WTC11 (cell line): ENCODE results near the gene BCAT1. TPM values are rescaled to one million over a fixed set of nuclear protein-coding genes. Genes with fewer than 3 reads are reported as not detected.

Source experiments
- ATAC-seq: fragments of 200-7000 bp; cut with Tn5 transposase; 2 replicates; pipeline ENCODE4 v1.10.0; 2021; ENCODE audit warnings: mild to moderate bottlenecking, moderate library complexity
- CTCF ChIA-PET: fragments of 300-600 bp; sonication (Branson Sonifier 250); formaldehyde crosslinking; loops from one replicate; lab custom pipeline; 2021; ENCODE audit warnings: antibody characterized with exemption; lab: Charles Lee
- POLR2A ChIA-PET: fragments of 350-600 bp; sonication (Branson Sonifier 250); formaldehyde crosslinking; loops from one replicate; lab custom pipeline; 2021; ENCODE audit warnings: antibody characterized with exemption; lab: Charles Lee
- DNase-seq: peaks from one replicate; pipeline ENCODE4 v3.0.0; 2021; ENCODE audit warnings: low spot score
- H3K27ac Mint-ChIP-seq: 2 replicates; pipeline ENCODE4 v1.8.0; 2021; ENCODE audit warnings: mixed read lengths
- H3K27me3 Mint-ChIP-seq: 2 replicates; pipeline ENCODE4 v1.8.0; 2021; ENCODE audit warnings: low read depth, mild to moderate bottlenecking, moderate library complexity, mixed read lengths
- H3K36me3 Mint-ChIP-seq: 2 replicates; pipeline ENCODE4 v1.8.0; 2021; ENCODE audit warnings: mixed read lengths
- H3K4me1 Mint-ChIP-seq: 2 replicates; pipeline ENCODE4 v1.8.0; 2022; ENCODE audit warnings: mixed read lengths
- H3K4me3 Mint-ChIP-seq: 2 replicates; pipeline ENCODE4 v1.8.0; 2021; ENCODE audit warnings: mild to moderate bottlenecking, moderate library complexity, mixed read lengths
- H3K9me3 Mint-ChIP-seq: 2 replicates; pipeline ENCODE4 v1.8.0; 2021; ENCODE audit warnings: mixed read lengths
- AR ChIP-seq: fragments of 250-450 bp; sonication (Bioruptor Pico); IDR thresholded peaks from 2 replicates; pipeline ENCODE4 v1.9.0; 2021; ENCODE audit warnings: mild to moderate bottlenecking
- ATF3 ChIP-seq: sonication (generic); formaldehyde crosslinking; conservative IDR thresholded peaks from 2 replicates; pipeline ENCODE4 v1.8.1; 2022; ENCODE audit warnings: mild to moderate bottlenecking, missing genetic modification reagents
- CBFB ChIP-seq: sonication (generic); formaldehyde crosslinking; IDR thresholded peaks from 2 replicates; pipeline ENCODE4 v1.8.1; 2022; ENCODE audit warnings: mild to moderate bottlenecking, low read depth, missing genetic modification reagents
- JUN ChIP-seq: sonication (generic); formaldehyde crosslinking; IDR thresholded peaks from 2 replicates; pipeline ENCODE4 v1.8.0; 2023; ENCODE audit warnings: mild to moderate bottlenecking, missing genetic modification reagents
- KAT7 ChIP-seq: sonication (generic); formaldehyde crosslinking; IDR thresholded peaks from 2 replicates; pipeline ENCODE4 v1.8.1; 2023; ENCODE audit warnings: missing genetic modification reagents, mild to moderate bottlenecking, borderline replicate concordance
- MAX ChIP-seq: sonication (generic); formaldehyde crosslinking; IDR thresholded peaks from 2 replicates; pipeline ENCODE4 v1.8.0; 2022; ENCODE audit warnings: mild to moderate bottlenecking, missing genetic modification reagents
- NFATC4 ChIP-seq: fragments of 250-450 bp; sonication (Bioruptor Pico); IDR thresholded peaks from 2 replicates; pipeline ENCODE4 v1.9.0; 2021; ENCODE audit warnings: mild to moderate bottlenecking
- NFYB ChIP-seq: sonication (generic); formaldehyde crosslinking; conservative IDR thresholded peaks from 2 replicates; pipeline ENCODE4 v1.8.0; 2022; ENCODE audit warnings: low read depth, missing genetic modification reagents
- NR3C1 ChIP-seq: sonication (generic); formaldehyde crosslinking; conservative IDR thresholded peaks from 2 replicates; pipeline ENCODE4 v1.8.1; 2023; ENCODE audit warnings: low read depth, mild to moderate bottlenecking, missing genetic modification reagents
- OVOL2 ChIP-seq: fragments of 250-450 bp; sonication (Bioruptor Pico); IDR thresholded peaks from 2 replicates; pipeline ENCODE4 v1.9.0; 2021; ENCODE audit warnings: mild to moderate bottlenecking, borderline replicate concordance
- PRRX2 ChIP-seq: fragments of 250-450 bp; sonication (Bioruptor Pico); IDR thresholded peaks from 2 replicates; pipeline ENCODE4 v1.8.0; 2021; ENCODE audit warnings: mild to moderate bottlenecking
- RORB ChIP-seq: fragments of 250-450 bp; sonication (Bioruptor Pico); IDR thresholded peaks from 2 replicates; pipeline ENCODE4 v1.9.0; 2021; ENCODE audit warnings: mild to moderate bottlenecking
- SP1 ChIP-seq: sonication (generic); formaldehyde crosslinking; conservative IDR thresholded peaks from 2 replicates; pipeline ENCODE4 v1.8.1; 2022; ENCODE audit warnings: missing genetic modification reagents
- TEAD1 ChIP-seq: sonication (generic); formaldehyde crosslinking; IDR thresholded peaks from 2 replicates; pipeline ENCODE4 v1.8.0; 2022; ENCODE audit warnings: mild to moderate bottlenecking, missing genetic modification reagents
- ZNF396 ChIP-seq: fragments of 250-450 bp; sonication (Bioruptor Pico); IDR thresholded peaks from 2 replicates; pipeline ENCODE4 v1.8.0; 2021; ENCODE audit warnings: mild to moderate bottlenecking, moderate library complexity, borderline replicate concordance
- ZNF416 ChIP-seq: fragments of 250-450 bp; sonication (Bioruptor Pico); IDR thresholded peaks from 2 replicates; pipeline ENCODE4 v1.9.0; 2021; ENCODE audit warnings: mild to moderate bottlenecking, inconsistent platforms
- ZNF671 ChIP-seq: fragments of 250-450 bp; sonication (Bioruptor Pico); IDR thresholded peaks from 2 replicates; pipeline ENCODE4 v1.8.0; 2021; ENCODE audit warnings: mild to moderate bottlenecking
- total RNA-seq: library from RNA; stranded (reverse); gene quantifications from 3 replicates; pipeline ENCODE4 v1.2.3, GENCODE V29; 2021
- TF ChIP-seq, protein P1 (sequence below): fragments of 200-600 bp; IDR thresholded peaks from 2 replicates; pipeline ENCODE4 v1.8.0; 2022; ENCODE audit warnings: antibody characterized with exemption
- TF ChIP-seq, protein P2 (sequence below): sonication (generic); formaldehyde crosslinking; IDR thresholded peaks from 2 replicates; pipeline ENCODE4 v1.8.1; 2023; ENCODE audit warnings: mild to moderate bottlenecking, missing genetic modification reagents, moderate library complexity
- TF ChIP-seq, protein P3 (sequence below): fragments of 250-450 bp; sonication (Bioruptor Pico); IDR thresholded peaks from 2 replicates; pipeline ENCODE4 v2.1.2; 2022; ENCODE audit warnings: mild to moderate bottlenecking, moderate library complexity
- TF ChIP-seq, protein P4 (sequence below): sonication (generic); formaldehyde crosslinking; IDR thresholded peaks from 2 replicates; pipeline ENCODE4 v1.8.0; 2023; ENCODE audit warnings: mild to moderate bottlenecking, missing genetic modification reagents
- TF ChIP-seq, protein P5 (sequence below): fragments of 250-450 bp; sonication (Bioruptor Pico); IDR thresholded peaks from 2 replicates; pipeline ENCODE4 v1.8.0; 2021; ENCODE audit warnings: mild to moderate bottlenecking

BCAT1 gene
- total RNA-seq, 1 experiment from 2014 or later: 267 TPM

- ChIA-PET CTCF (no interaction called here), POLR2A (no interaction called here)
- Mint-ChIP-seq H3K4me1 (no peaks in the 10 kb centered on the region), H3K4me3 (no peak overlapping the region), H3K27ac (no peak overlapping the region), H3K9me3 (peaks cover 11% of the 10 kb centered on the region), H3K36me3 (0 out of 2 replicates have a peak, but pooled peaks cover 4% of the 10 kb centered on the region), H3K27me3 (no peaks in the 10 kb centered on the region; the same call in 1 of the 2 replicates)
- no peak for DNase-seq
- TF ChIP-seq PRRX2 (CRISPR knock-in tag) (no peak), ZNF396 (CRISPR knock-in tag) (no peak), AR (no peak)
- TF ChIP-seq, protein P1, sequence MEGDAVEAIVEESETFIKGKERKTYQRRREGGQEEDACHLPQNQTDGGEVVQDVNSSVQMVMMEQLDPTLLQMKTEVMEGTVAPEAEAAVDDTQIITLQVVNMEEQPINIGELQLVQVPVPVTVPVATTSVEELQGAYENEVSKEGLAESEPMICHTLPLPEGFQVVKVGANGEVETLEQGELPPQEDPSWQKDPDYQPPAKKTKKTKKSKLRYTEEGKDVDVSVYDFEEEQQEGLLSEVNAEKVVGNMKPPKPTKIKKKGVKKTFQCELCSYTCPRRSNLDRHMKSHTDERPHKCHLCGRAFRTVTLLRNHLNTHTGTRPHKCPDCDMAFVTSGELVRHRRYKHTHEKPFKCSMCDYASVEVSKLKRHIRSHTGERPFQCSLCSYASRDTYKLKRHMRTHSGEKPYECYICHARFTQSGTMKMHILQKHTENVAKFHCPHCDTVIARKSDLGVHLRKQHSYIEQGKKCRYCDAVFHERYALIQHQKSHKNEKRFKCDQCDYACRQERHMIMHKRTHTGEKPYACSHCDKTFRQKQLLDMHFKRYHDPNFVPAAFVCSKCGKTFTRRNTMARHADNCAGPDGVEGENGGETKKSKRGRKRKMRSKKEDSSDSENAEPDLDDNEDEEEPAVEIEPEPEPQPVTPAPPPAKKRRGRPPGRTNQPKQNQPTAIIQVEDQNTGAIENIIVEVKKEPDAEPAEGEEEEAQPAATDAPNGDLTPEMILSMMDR: no peak
- ATAC-seq: no peak
Measured at GRCh38 chr12:24769682-24770081, 179.2 kb downstream of the BCAT1 start.

- Mint-ChIP-seq H3K27me3 (no peaks in the 10 kb centered on the region; the same call in 1 of the 2 replicates), H3K36me3 (0 out of 2 replicates have a peak, but pooled peaks cover 4% of the 10 kb centered on the region), H3K4me1 (no peaks in the 10 kb centered on the region), H3K4me3 (no peak overlapping the region), H3K9me3 (peaks cover 11% of the 10 kb centered on the region), H3K27ac (no peak overlapping the region)
- no peak for TF ChIP-seq NFYB
- TF ChIP-seq, protein P1: no peak
- TF ChIP-seq PRRX2 (CRISPR knock-in tag): no peak
- no peak for TF ChIP-seq NFATC4 (CRISPR knock-in tag)
- TF ChIP-seq, protein P2, sequence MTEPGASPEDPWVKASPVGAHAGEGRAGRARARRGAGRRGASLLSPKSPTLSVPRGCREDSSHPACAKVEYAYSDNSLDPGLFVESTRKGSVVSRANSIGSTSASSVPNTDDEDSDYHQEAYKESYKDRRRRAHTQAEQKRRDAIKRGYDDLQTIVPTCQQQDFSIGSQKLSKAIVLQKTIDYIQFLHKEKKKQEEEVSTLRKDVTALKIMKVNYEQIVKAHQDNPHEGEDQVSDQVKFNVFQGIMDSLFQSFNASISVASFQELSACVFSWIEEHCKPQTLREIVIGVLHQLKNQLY (CRISPR knock-in tag): no peak
- TF ChIP-seq SP1: no peak
- TF ChIP-seq KAT7: no peak
- no peak for TF ChIP-seq CBFB (CRISPR knock-in tag)
- no peak for TF ChIP-seq ATF3 (CRISPR knock-in tag)
- no peak for TF ChIP-seq JUN (CRISPR knock-in tag)
- no peak for TF ChIP-seq RORB (CRISPR knock-in tag)
- TF ChIP-seq MAX (CRISPR knock-in tag): no peak
- no peak for TF ChIP-seq ZNF671
- TF ChIP-seq, protein P3, sequence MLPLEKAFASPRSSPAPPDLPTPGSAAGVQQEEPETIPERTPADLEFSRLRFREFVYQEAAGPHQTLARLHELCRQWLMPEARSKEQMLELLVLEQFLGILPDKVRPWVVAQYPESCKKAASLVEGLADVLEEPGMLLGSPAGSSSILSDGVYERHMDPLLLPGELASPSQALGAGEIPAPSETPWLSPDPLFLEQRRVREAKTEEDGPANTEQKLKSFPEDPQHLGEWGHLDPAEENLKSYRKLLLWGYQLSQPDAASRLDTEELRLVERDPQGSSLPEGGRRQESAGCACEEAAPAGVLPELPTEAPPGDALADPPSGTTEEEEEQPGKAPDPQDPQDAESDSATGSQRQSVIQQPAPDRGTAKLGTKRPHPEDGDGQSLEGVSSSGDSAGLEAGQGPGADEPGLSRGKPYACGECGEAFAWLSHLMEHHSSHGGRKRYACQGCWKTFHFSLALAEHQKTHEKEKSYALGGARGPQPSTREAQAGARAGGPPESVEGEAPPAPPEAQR (CRISPR knock-in tag): no peak
- no peak for TF ChIP-seq NR3C1 (CRISPR knock-in tag)
- TF ChIP-seq ZNF416: no peak
- no peak for TF ChIP-seq OVOL2 (CRISPR knock-in tag)
- TF ChIP-seq, protein P4, sequence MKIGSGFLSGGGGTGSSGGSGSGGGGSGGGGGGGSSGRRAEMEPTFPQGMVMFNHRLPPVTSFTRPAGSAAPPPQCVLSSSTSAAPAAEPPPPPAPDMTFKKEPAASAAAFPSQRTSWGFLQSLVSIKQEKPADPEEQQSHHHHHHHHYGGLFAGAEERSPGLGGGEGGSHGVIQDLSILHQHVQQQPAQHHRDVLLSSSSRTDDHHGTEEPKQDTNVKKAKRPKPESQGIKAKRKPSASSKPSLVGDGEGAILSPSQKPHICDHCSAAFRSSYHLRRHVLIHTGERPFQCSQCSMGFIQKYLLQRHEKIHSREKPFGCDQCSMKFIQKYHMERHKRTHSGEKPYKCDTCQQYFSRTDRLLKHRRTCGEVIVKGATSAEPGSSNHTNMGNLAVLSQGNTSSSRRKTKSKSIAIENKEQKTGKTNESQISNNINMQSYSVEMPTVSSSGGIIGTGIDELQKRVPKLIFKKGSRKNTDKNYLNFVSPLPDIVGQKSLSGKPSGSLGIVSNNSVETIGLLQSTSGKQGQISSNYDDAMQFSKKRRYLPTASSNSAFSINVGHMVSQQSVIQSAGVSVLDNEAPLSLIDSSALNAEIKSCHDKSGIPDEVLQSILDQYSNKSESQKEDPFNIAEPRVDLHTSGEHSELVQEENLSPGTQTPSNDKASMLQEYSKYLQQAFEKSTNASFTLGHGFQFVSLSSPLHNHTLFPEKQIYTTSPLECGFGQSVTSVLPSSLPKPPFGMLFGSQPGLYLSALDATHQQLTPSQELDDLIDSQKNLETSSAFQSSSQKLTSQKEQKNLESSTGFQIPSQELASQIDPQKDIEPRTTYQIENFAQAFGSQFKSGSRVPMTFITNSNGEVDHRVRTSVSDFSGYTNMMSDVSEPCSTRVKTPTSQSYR: no peak
- TF ChIP-seq TEAD1: no peak
- TF ChIP-seq, protein P5, sequence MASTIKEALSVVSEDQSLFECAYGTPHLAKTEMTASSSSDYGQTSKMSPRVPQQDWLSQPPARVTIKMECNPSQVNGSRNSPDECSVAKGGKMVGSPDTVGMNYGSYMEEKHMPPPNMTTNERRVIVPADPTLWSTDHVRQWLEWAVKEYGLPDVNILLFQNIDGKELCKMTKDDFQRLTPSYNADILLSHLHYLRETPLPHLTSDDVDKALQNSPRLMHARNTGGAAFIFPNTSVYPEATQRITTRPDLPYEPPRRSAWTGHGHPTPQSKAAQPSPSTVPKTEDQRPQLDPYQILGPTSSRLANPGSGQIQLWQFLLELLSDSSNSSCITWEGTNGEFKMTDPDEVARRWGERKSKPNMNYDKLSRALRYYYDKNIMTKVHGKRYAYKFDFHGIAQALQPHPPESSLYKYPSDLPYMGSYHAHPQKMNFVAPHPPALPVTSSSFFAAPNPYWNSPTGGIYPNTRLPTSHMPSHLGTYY (CRISPR knock-in tag): no peak
- no peak for DNase-seq
- peak; percentile 52; the same call in 1 of the 2 replicates for ATAC-seq
- ChIA-PET CTCF (interaction anchor here (1.0 kb wide), 1 partner anchor 18 kb away, joined by 3 read pairs; no protein-coding TSS in a partner anchor), POLR2A (no interaction called here)
Measured at GRCh38 chr12:24768415-24768814, 180.5 kb downstream of the BCAT1 start.
